HUES64 (cell line): Measurements from ENCODE around the gene ZNF28. TPM values are rescaled to one million over a fixed set of nuclear protein-coding genes. Genes with fewer than 3 reads are reported as not detected.
"Not testable (repeated sequence)": the region's sequence is repeated elsewhere in the genome, so short reads cannot be mapped to it uniquely, and the experiment has no call there.

Source experiments
- H3K27ac ChIP-seq: 2 replicates; pipeline ENCODE4 v1.7.0; 2013; ENCODE audit warnings: low read depth, low read length, inconsistent platforms
- H3K27me3 ChIP-seq: 2 replicates; pipeline ENCODE4 v1.6.1; 2013; ENCODE audit warnings: mild to moderate bottlenecking, low read length; ENCODE audit not compliant: insufficient read depth
- H3K36me3 ChIP-seq: 2 replicates; pipeline ENCODE4 v1.6.1; 2013; ENCODE audit warnings: mild to moderate bottlenecking, low read length; ENCODE audit not compliant: insufficient read depth
- H3K4me1 ChIP-seq: 2 replicates; pipeline ENCODE4 v1.6.1; 2013; ENCODE audit warnings: mild to moderate bottlenecking, low read length, moderate library complexity; ENCODE audit not compliant: insufficient read depth
- H3K4me3 ChIP-seq: 2 replicates; pipeline ENCODE4 v1.5.1; 2013; ENCODE audit warnings: mild to moderate bottlenecking, low read length, moderate library complexity
- H3K9ac ChIP-seq: 2 replicates; pipeline ENCODE4 v1.6.1; 2013; ENCODE audit warnings: mild to moderate bottlenecking, low read depth, low read length
- H3K9me3 ChIP-seq: 2 replicates; pipeline ENCODE4 v1.6.1; 2013; ENCODE audit warnings: low read depth, low read length; ENCODE audit not compliant: insufficient read depth
- WGBS: fragments of 150-250, 120-280 bp; methylation state at CpG from one replicate; pipeline ENCODE4 v1.1.7; 2013; ENCODE audit warnings: missing lambda C conversion rate; 5-methylcytosine and 5-hydroxymethylcytosine counted together
- polyA plus RNA-seq, 2 experiments: library from polyadenylated mRNA; stranded (reverse); fragments of 50-300 nt; gene quantifications; one replicate each; pipeline ENCODE4 v1.2.3, GENCODE V29; 2013

ZNF28 gene
- polyA plus RNA-seq (2013, experiment 1 of 2): 14.2 TPM
- 12.6 TPM for polyA plus RNA-seq (2013, experiment 2 of 2)

GRCh38 chr19:52821204-52821960 lies at the start of gene ZNF28:
Gene ZNF28 (minus strand): TSS chr19:52821633. CDS start chr19:52817958, 3,675 bp downstream.
- not testable (repeated sequence) for H3K9me3 ChIP-seq, H3K4me1 ChIP-seq, H3K27me3 ChIP-seq, H3K27ac ChIP-seq
- WGBS: 8% methylated on average over 26 of the region's 44 CpGs
- H3K4me3 ChIP-seq: peak within 1 kb of the TSS; percentile 68
- H3K9ac ChIP-seq: peak within 1 kb of the TSS; percentile 21
- peaks cover 13% of the 10 kb centered on the region for H3K36me3 ChIP-seq

GRCh38 chr19:52868031-52868430 lies 46.6 kb upstream of the ZNF28 start:
- not testable (repeated sequence) for H3K4me3 ChIP-seq, H3K9ac ChIP-seq, H3K27me3 ChIP-seq, H3K9me3 ChIP-seq, H3K4me1 ChIP-seq, H3K36me3 ChIP-seq, H3K27ac ChIP-seq
- 97% methylated on average over 11 of the region's 11 CpGs for WGBS

DNA sequence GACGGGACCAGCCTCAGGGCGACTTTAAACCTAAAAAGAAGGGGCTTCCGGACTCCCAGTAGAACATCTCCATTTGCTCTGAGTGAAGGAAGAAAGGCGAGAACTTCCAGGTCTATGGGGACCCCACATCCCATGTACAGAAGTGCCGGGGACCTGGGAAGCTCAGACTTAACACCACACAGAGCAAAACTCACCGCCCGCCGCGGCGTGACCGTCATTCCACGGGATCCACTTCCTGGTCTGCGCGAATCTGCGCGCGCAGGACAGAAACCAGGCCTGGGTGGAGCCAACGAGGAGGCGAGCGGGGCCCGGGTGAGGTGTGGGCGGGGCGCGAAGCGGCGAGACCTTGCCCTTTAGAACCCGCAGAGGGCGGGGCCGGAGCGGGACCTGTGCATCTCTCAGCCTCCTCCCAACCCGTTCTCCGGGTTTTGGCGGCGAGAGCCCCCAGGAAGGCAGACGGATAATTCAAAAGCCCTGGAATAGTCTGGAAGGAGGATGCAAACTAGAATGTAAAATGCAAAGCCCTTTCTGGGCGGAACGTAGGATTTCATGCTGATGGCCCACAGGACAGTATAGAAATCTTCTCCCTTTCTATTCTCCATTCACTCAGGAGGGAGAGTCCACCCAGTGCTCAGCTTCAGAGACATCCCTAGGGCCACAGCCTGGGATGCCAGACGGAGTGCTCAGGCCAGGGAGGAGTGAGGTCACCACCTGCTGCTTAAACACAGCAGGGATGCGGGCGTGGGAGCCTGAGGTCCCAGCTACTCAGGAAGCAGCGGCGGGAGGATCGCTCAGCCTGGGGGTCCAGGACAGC lies 36.2 kb upstream of the ZNF28 start, which contains the start of gene ZNF468:
ZNF468 (minus strand) TSS at position 242 of the 814 bp plus-strand sequence. CDS start 3,347 bp downstream, outside the sequence.
- Histone ChIP-seq H3K4me3 (peak within 1 kb of the TSS; percentile 97), H3K36me3 (peaks cover 12% of the 10 kb centered on the region), H3K9ac (peak within 1 kb of the TSS; percentile 72)
- not testable (repeated sequence) for H3K27me3 ChIP-seq, H3K4me1 ChIP-seq, H3K9me3 ChIP-seq, H3K27ac ChIP-seq
- 4% methylated on average over 34 of the region's 43 CpGs for WGBS

DNA sequence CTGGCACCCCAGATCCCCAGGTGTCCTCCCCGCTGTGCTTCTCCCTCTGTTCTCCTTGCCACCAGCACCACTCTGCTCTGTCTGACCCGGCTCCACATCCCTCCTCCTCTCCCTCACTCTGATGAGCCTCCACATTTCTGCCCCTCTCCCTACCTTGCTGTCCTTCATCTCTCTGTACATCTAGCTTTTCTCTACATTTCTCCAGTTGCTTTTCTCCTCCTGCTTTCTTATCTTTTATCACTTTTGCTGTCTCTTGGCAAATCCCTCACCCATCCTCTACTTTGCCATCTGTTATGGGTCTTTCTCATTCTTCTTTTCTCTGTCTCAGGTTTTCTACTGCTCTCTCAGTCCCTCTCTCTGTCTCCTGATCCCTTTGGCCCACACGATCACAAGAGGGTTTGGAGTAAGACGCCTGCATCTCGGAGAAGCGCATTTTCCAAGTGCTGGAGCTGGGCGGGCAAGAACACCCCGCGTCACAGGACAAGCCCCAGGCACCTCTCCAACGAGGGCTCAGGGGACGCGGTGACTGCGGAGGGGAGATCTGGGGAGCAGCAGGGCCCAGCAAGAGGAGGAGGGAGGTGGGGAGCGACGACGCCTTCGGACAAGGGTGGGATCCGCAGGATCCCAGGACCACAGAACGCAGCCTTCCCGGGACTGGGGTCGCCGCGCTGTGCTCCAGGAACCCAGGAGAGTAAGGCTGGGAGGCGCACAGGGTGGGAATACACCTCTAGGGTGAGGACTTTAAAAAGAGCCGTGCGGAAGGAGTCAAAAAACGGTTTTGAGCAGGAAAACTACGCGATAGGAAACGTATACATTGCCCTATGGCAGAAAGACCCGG lies 35.3 kb upstream of the ZNF28 start:
- peak overlapping the region; percentile 72 for H3K9ac ChIP-seq
- H3K4me3 ChIP-seq: peak overlapping the region; percentile 97
- H3K27ac ChIP-seq, H3K9me3 ChIP-seq, H3K4me1 ChIP-seq, H3K27me3 ChIP-seq: not testable (repeated sequence)
- H3K36me3 ChIP-seq: peaks cover 12% of the 10 kb centered on the region
- WGBS: 4% methylated on average over 26 of the region's 31 CpGs

DNA sequence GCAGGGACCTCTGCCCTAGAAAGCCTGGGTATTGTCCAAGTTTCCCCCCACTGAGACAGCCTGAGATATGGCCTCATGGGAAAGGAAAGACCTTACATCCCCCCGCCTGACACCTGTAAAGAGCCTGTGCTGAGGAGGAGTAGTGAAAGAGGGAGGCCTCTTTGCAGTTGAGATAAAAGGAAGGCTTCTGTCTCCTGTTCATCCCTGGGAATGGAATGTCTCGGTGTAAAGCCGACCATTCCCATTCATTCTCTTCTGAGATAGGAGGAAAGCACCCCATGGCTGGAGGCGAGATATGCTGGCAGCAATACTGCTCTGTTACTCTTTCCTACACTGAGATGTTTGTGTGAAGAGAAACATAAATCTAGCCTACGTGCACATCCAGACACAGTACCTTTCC lies 25.9 kb upstream of the ZNF28 start:
- H3K27ac ChIP-seq, H3K27me3 ChIP-seq, H3K4me1 ChIP-seq, H3K9ac ChIP-seq, H3K4me3 ChIP-seq, H3K9me3 ChIP-seq: not testable (repeated sequence)
- 84% methylated on average over 4 of the region's 5 CpGs for WGBS
- H3K36me3 ChIP-seq: peaks cover 76% of the 10 kb centered on the region

DNA sequence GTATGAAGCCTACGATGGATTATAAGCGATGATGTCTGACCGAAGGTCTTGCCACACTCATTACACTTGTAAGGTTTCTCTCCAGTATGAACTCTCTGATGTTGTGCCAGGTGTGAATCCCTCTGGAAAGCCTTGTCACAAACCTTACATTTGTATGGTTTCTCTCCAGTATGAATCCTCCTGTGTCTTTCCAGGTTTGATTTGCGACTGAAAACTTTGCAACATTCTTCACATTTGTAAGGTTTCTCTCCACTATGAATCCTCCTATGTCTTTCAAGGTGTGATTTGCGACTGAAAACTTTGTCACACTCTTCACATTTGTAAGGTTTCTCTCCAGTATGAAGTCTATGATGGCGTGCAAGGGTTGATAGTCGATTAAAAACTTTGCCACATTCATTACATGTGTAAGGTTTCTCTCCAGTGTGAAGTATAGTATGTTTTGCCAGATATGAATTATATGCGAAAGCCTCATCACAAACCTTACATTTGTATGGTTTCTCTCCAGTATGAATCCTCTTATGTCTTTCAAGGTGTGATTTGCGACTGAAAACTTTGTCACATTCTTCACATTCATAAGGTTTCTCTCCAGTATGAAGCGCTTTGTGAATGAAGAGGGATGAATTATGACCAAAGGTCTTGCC lies 19.5 kb upstream of the ZNF28 start:
- Histone ChIP-seq H3K9me3 (peaks cover 31% of the 10 kb centered on the region), H3K36me3 (peaks cover 79% of the 10 kb centered on the region)
- H3K4me1 ChIP-seq, H3K27me3 ChIP-seq, H3K4me3 ChIP-seq, H3K9ac ChIP-seq, H3K27ac ChIP-seq: not testable (repeated sequence)
- 90% methylated on average over 9 of the region's 10 CpGs for WGBS

DNA sequence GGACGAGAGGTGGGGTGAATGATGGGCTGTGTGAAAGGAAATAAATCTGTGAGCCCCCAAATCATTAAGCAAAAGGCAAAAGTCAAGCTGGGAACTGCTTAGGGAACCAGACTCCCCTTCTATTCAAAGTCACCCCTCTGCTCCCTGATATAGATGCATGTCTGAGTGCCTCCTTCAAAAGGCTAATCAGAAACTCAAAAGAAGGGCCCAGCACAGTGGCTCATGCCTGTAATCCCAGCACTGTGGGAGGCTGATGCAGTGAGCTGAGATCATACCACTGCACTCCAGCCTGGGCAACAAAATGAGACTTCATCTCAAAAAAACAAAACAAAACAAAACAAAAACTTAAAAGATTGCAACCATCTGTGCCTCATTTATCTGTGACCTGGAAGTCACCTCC lies 12.9 kb upstream of the ZNF28 start:
- peaks cover 13% of the 10 kb centered on the region for H3K36me3 ChIP-seq
- not testable (repeated sequence) for H3K4me3 ChIP-seq, H3K27me3 ChIP-seq, H3K9me3 ChIP-seq, H3K9ac ChIP-seq, H3K27ac ChIP-seq, H3K4me1 ChIP-seq
- 80% methylated on average over 1 of the region's 1 CpG for WGBS

DNA sequence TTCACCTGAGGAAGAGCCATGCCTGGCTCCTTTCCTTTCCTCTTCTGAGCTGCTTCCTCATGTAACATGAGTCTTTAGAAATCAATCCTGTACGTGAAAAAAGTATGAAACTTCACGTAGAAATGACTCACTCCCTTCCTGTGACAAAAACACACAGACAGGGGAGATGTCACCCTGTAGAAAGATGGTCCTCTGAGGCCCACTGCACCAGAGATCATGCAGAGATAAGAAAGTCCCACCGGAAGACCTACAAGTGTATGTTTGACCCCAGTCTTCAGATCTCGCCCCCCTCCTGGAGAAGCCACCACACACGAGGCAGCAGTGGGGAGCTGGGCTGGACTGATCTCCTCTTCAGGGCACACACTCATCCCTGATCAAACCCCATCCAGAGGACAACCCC lies 12.1 kb upstream of the ZNF28 start:
- H3K4me1 ChIP-seq, H3K27ac ChIP-seq, H3K27me3 ChIP-seq, H3K9ac ChIP-seq, H3K9me3 ChIP-seq, H3K36me3 ChIP-seq, H3K4me3 ChIP-seq: not testable (repeated sequence)
- whole genome bisulfite sequencing: 83% methylated on average over 5 of the region's 5 CpGs

DNA sequence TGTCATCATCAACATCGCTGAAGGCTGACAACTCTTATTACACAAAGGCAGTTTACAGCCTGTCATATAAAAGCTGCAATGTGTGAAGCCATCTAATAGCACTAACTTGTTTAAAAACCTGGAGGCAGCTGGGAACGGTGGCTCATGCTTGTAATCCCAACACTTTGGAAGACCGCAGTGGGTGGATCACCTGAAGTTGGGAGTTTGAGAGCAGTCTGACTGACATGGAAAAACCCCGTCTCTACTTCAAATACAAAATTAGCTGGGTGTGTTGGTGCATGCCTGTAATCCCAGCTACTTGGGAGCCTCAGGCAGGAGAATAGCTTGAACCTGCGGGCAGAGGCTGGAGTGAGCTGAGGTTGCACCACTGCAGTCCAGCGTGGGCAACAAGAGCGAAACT lies 8.4 kb upstream of the ZNF28 start:
- WGBS: 87% methylated on average over 7 of the region's 7 CpGs
- not testable (repeated sequence) for H3K27ac ChIP-seq

GRCh38 chr19:52825765-52826164 lies 4.3 kb upstream of the ZNF28 start:
- H3K4me3 ChIP-seq: no peak overlapping the region
- H3K9ac ChIP-seq: no peak overlapping the region
- no peak overlapping the region for H3K27ac ChIP-seq
- no peaks in the 10 kb centered on the region for H3K27me3 ChIP-seq
- no peaks in the 10 kb centered on the region for H3K9me3 ChIP-seq
- 94% methylated on average over 5 of the region's 5 CpGs for WGBS
- no peaks in the 10 kb centered on the region for H3K36me3 ChIP-seq
- H3K4me1 ChIP-seq: no peaks in the 10 kb centered on the region

More for the DNA sequence above, 8.4 kb upstream of the ZNF28 start:
- H3K4me3 ChIP-seq, H3K27me3 ChIP-seq, H3K4me1 ChIP-seq, H3K36me3 ChIP-seq, H3K9ac ChIP-seq, H3K9me3 ChIP-seq: not testable (repeated sequence)
